Measurements from ENCODE around the gene DUOXA2. TPM values are rescaled to one million over a fixed set of nuclear protein-coding genes. Genes with fewer than 3 reads are reported as not detected.

Gene DUOXA2
- total RNA-seq, 4 donors from 2014 or later: not detected

- TF ChIP-seq CTCF (IDR thresholded peaks at IDR 0.05; ENCODE audit: low read depth): no peak
Measured at GRCh38 chr15:45107941-45108630, 6.0 kb upstream of the DUOXA2 start.

GRCh38 chr15:45110256-45110820 is 3.8 kb upstream of the DUOXA2 start:
- TF ChIP-seq CTCF (IDR thresholded peaks at IDR 0.05; ENCODE audit: low read depth): no peak

- TF ChIP-seq CTCF (IDR thresholded peaks at IDR 0.05; ENCODE audit: low read depth): no peak
Measured at GRCh38 chr15:45111390-45112142, 2.6 kb upstream of the DUOXA2 start.

GRCh38 chr15:45112143-45112590 is 2.0 kb upstream of the DUOXA2 start:
- no peak for TF ChIP-seq CTCF (IDR thresholded peaks at IDR 0.05; ENCODE audit: low read depth)

- no peak for TF ChIP-seq CTCF (IDR thresholded peaks at IDR 0.05; ENCODE audit: low read depth)
Measured at GRCh38 chr15:45112591-45113379, 1.3 kb upstream of the DUOXA2 start.

- TF ChIP-seq CTCF (IDR thresholded peaks at IDR 0.05; ENCODE audit: low read depth): no peak
Measured at GRCh38 chr15:45113380-45113990, 641 bp upstream of the DUOXA2 start.
